WERI-Rb-1 (cell line): ENCODE measurements around the gene ADAD2.

ENCODE experiments used
- DNase-seq: peaks from one replicate; pipeline ENCODE4 v3.0.0-alpha.2; 2020
- H3K27ac ChIP-seq: fragments of 250-450 bp; sonication (Bioruptor Pico); 2 replicates; pipeline ENCODE4 v1.5.1; 2020; ENCODE audit warnings: mild to moderate bottlenecking, moderate library complexity
- H3K27me3 ChIP-seq: fragments of 250-450 bp; sonication (Bioruptor Pico); 2 replicates; pipeline ENCODE4 v1.5.1; 2021; ENCODE audit warnings: mild to moderate bottlenecking, low read depth, moderate library complexity; ENCODE audit not compliant: insufficient read depth, severe bottlenecking
- H3K36me3 ChIP-seq: fragments of 250-450 bp; sonication (Bioruptor Pico); 2 replicates; pipeline ENCODE4 v1.5.1; 2020; ENCODE audit warnings: mild to moderate bottlenecking, moderate library complexity
- H3K4me3 ChIP-seq: 2 replicates; pipeline ENCODE4 v1.5.1; 2011; ENCODE audit warnings: low read depth, mild to moderate bottlenecking, control low read depth, low read length
- H3K9me3 ChIP-seq: fragments of 250-450 bp; sonication (Bioruptor Pico); 2 replicates; pipeline ENCODE4 v1.5.1; 2021; ENCODE audit warnings: mild to moderate bottlenecking, moderate library complexity; ENCODE audit not compliant: severe bottlenecking
- CTCF ChIP-seq: IDR thresholded peaks from 2 replicates; pipeline ENCODE4 v1.5.1; 2011; ENCODE audit warnings: low read depth, mild to moderate bottlenecking, control low read depth, inconsistent platforms, low read length

Gene ADAD2

GRCh38 chr16:84150926-84151325 lies 40.0 kb upstream of the ADAD2 start:
- Histone ChIP-seq H3K36me3 (no peaks in the 10 kb centered on the region), H3K4me3 (no peak overlapping the region)
- TF ChIP-seq CTCF, result no peak

GRCh38 chr16:84153660-84154214 lies 37.2 kb upstream of the ADAD2 start:
- Histone ChIP-seq H3K36me3 (no peaks in the 10 kb centered on the region), H3K27me3 (no peaks in the 10 kb centered on the region), H3K27ac (no peak overlapping the region), H3K9me3 (no peaks in the 10 kb centered on the region), H3K4me3 (no peak overlapping the region)
- TF ChIP-seq CTCF, result no peak
- DNase-seq, result no peak

More at GRCh38 chr16:84150926-84151325, 40.0 kb upstream of the ADAD2 start:
- Histone ChIP-seq H3K27ac (no peak overlapping the region), H3K27me3 (no peaks in the 10 kb centered on the region), H3K9me3 (no peaks in the 10 kb centered on the region)
- no peak for DNase-seq

- DNase-seq, result no peak
- Histone ChIP-seq H3K4me3 (no peak overlapping the region), H3K27ac (no peak overlapping the region), H3K36me3 (no peaks in the 10 kb centered on the region), H3K27me3 (no peaks in the 10 kb centered on the region), H3K9me3 (no peaks in the 10 kb centered on the region)
- no peak for TF ChIP-seq CTCF
Observed at GRCh38 chr16:84155226-84155625, 35.7 kb upstream of the ADAD2 start.

GRCh38 chr16:84155771-84156170 lies 35.2 kb upstream of the ADAD2 start:
- H3K27ac ChIP-seq, result no peak overlapping the region
- H3K9me3 ChIP-seq, result no peaks in the 10 kb centered on the region
- TF ChIP-seq CTCF, result no peak
- H3K27me3 ChIP-seq, result no peaks in the 10 kb centered on the region
- H3K36me3 ChIP-seq, result no peaks in the 10 kb centered on the region
- no peak overlapping the region for H3K4me3 ChIP-seq
- DNase-seq, result no peak

- H3K9me3 ChIP-seq, result no peaks in the 10 kb centered on the region
- no peak for DNase-seq
- no peak overlapping the region for H3K4me3 ChIP-seq
- H3K27ac ChIP-seq, result no peak overlapping the region
- H3K36me3 ChIP-seq, result no peaks in the 10 kb centered on the region
- H3K27me3 ChIP-seq, result no peaks in the 10 kb centered on the region
- no peak for TF ChIP-seq CTCF
Observed at GRCh38 chr16:84156342-84156784, 34.6 kb upstream of the ADAD2 start.

GRCh38 chr16:84159007-84159406 lies 31.9 kb upstream of the ADAD2 start:
- Histone ChIP-seq H3K27ac (no peak overlapping the region), H3K4me3 (no peak overlapping the region), H3K9me3 (no peaks in the 10 kb centered on the region), H3K36me3 (no peaks in the 10 kb centered on the region), H3K27me3 (no peaks in the 10 kb centered on the region)
- DNase-seq, result no peak
- no peak for TF ChIP-seq CTCF
